Measurements from ENCODE around the gene PXDN.

GRCh38 chr2:1599301-1600085 is 144.8 kb downstream of the PXDN start:
- TF ChIP-seq CTCF (IDR thresholded peaks at IDR 0.05) = no peak
- no peak for TF ChIP-seq RELA (CRISPR knock-in tag; IDR thresholded peaks at IDR 0.05; ENCODE audit: borderline replicate concordance)
- no peak for TF ChIP-seq ATF3 (CRISPR knock-in tag; conservative IDR thresholded peaks at IDR 0.05)
- no peak for TF ChIP-seq NR2C2 (CRISPR knock-in tag; IDR thresholded peaks at IDR 0.05)
- TF ChIP-seq ESRRA (CRISPR knock-in tag; IDR thresholded peaks at IDR 0.05; ENCODE audit: borderline replicate concordance) = no peak
- no peak for TF ChIP-seq JUN (CRISPR knock-in tag; IDR thresholded peaks at IDR 0.05)
- TF ChIP-seq STAT6 (CRISPR knock-in tag; conservative IDR thresholded peaks at IDR 0.05; ENCODE audit: low read depth) = no peak
- no peak for TF ChIP-seq NFYB (CRISPR knock-in tag; conservative IDR thresholded peaks at IDR 0.05; ENCODE audit: low read depth)
- no peak for TF ChIP-seq PREB (CRISPR knock-in tag; IDR thresholded peaks at IDR 0.05; ENCODE audit: borderline replicate concordance)
- TF ChIP-seq ZNF121 (CRISPR knock-in tag; IDR thresholded peaks at IDR 0.05) = no peak
